H9 (cell line): ENCODE measurements around the gene SP2. TPM values are rescaled to one million over a fixed set of nuclear protein-coding genes. Genes with fewer than 3 reads are reported as not detected.

Experiments
- DNase-seq: peaks from one replicate; pipeline ENCODE4 v3.0.0-alpha.2; 2017
- H2AFZ ChIP-seq: one replicate; pipeline ENCODE4 v1.6.1; 2013; ENCODE audit warnings: mild to moderate bottlenecking, low read length, control low read depth, moderate library complexity
- H2AK5ac ChIP-seq: 2 replicates; pipeline ENCODE4 v1.6.1; 2013; ENCODE audit warnings: low read length, control low read depth, mixed read lengths; ENCODE audit not compliant: insufficient read length
- H2BK120ac ChIP-seq: one replicate; pipeline ENCODE4 v1.6.1; 2013; ENCODE audit warnings: low read depth, mild to moderate bottlenecking, low read length, control low read depth, inconsistent platforms; ENCODE audit not compliant: poor library complexity, severe bottlenecking
- H2BK12ac ChIP-seq: 2 replicates; pipeline ENCODE4 v1.6.1; 2013; ENCODE audit warnings: low read length, control low read depth, mixed read lengths, low read depth; ENCODE audit not compliant: insufficient read length
- H2BK15ac ChIP-seq: 2 replicates; pipeline ENCODE4 v1.6.1; 2013; ENCODE audit warnings: low read depth, low read length, control low read depth
- H2BK20ac ChIP-seq: one replicate; pipeline ENCODE4 v1.6.1; 2013; ENCODE audit warnings: low read depth, mild to moderate bottlenecking, low read length, control low read depth, inconsistent platforms; ENCODE audit not compliant: poor library complexity, severe bottlenecking
- H2BK5ac ChIP-seq: 2 replicates; pipeline ENCODE4 v1.6.1; 2013; ENCODE audit warnings: low read length, control low read depth, mixed read lengths; ENCODE audit not compliant: insufficient read length
- H3K14ac ChIP-seq: 2 replicates; pipeline ENCODE4 v1.6.1; 2013; ENCODE audit warnings: low read length, control low read depth; ENCODE audit not compliant: insufficient read depth
- H3K18ac ChIP-seq: 2 replicates; pipeline ENCODE4 v1.6.1; 2013; ENCODE audit warnings: low read depth, mild to moderate bottlenecking, mixed read lengths, low read length, control low read depth; ENCODE audit not compliant: insufficient read length
- H3K23ac ChIP-seq: 2 replicates; pipeline ENCODE4 v1.6.1; 2013; ENCODE audit warnings: low read length, control low read depth, mixed read lengths, low read depth; ENCODE audit not compliant: insufficient read length
- H3K23me2 ChIP-seq: 2 replicates; pipeline ENCODE4 v1.6.1; 2013; ENCODE audit warnings: low read depth, mild to moderate bottlenecking, mixed read lengths, low read length, control low read depth; ENCODE audit not compliant: insufficient read length, poor library complexity, severe bottlenecking
- H3K27ac ChIP-seq: 2 replicates; pipeline ENCODE4 v1.5.1; 2013; ENCODE audit warnings: low read length, control low read depth, mixed read lengths, low read depth; ENCODE audit not compliant: insufficient read length
- H3K27me3 ChIP-seq: 2 replicates; pipeline ENCODE4 v1.6.1; 2013; ENCODE audit warnings: low read length, control low read depth, inconsistent platforms; ENCODE audit not compliant: insufficient read depth
- H3K4ac ChIP-seq: 2 replicates; pipeline ENCODE4 v1.6.1; 2013; ENCODE audit warnings: low read depth, mild to moderate bottlenecking, control low read depth, inconsistent platforms, low read length, moderate library complexity
- H3K4me1 ChIP-seq: 2 replicates; pipeline ENCODE4 v1.6.1; 2013; ENCODE audit warnings: low read length, control low read depth, inconsistent platforms; ENCODE audit not compliant: insufficient read depth
- H3K4me2 ChIP-seq: 2 replicates; pipeline ENCODE4 v1.6.1; 2013; ENCODE audit warnings: low read length, control low read depth, mixed read lengths; ENCODE audit not compliant: insufficient read length, insufficient read depth
- H3K56ac ChIP-seq: 2 replicates; pipeline ENCODE4 v1.6.1; 2013; ENCODE audit warnings: low read depth, mild to moderate bottlenecking, mixed read lengths, low read length, control low read depth; ENCODE audit not compliant: insufficient read length
- H3K79me1 ChIP-seq: 2 replicates; pipeline ENCODE4 v1.6.1; 2013; ENCODE audit warnings: low read depth, mild to moderate bottlenecking, moderate library complexity, low read length, control low read depth, inconsistent platforms; ENCODE audit not compliant: insufficient read depth, poor library complexity, severe bottlenecking
- H3K79me2 ChIP-seq: 2 replicates; pipeline ENCODE4 v1.6.1; 2013; ENCODE audit warnings: low read length, control low read depth, inconsistent platforms; ENCODE audit not compliant: insufficient read depth
- H3K9ac ChIP-seq: 2 replicates; pipeline ENCODE4 v1.6.1; 2013; ENCODE audit warnings: low read length, control low read depth, mixed read lengths; ENCODE audit not compliant: insufficient read length; ENCODE audit errors: extremely low read depth
- H3K9me3 ChIP-seq: one replicate; pipeline ENCODE4 v1.6.1; 2013; ENCODE audit warnings: low read depth, low read length, inconsistent platforms; ENCODE audit not compliant: control insufficient read depth
- H3T11ph ChIP-seq: one replicate; pipeline ENCODE4 v1.6.1; 2013; ENCODE audit warnings: mild to moderate bottlenecking, low read length, control low read depth, inconsistent platforms
- H4K20me1 ChIP-seq: one replicate; pipeline ENCODE4 v1.6.1; 2013; ENCODE audit not compliant: control insufficient read depth, insufficient read length, insufficient read depth
- H4K5ac ChIP-seq: 2 replicates; pipeline ENCODE4 v1.6.1; 2013; ENCODE audit warnings: low read depth, mild to moderate bottlenecking, mixed read lengths, low read length, control low read depth; ENCODE audit not compliant: insufficient read length
- H4K8ac ChIP-seq: replicated peaks from 2 replicates; pipeline ENCODE4 v1.6.1; 2013; ENCODE audit warnings: low read length, control low read depth, mixed read lengths, low read depth; ENCODE audit not compliant: insufficient read length
- H4K91ac ChIP-seq: 2 replicates; pipeline ENCODE4 v1.6.1; 2013; ENCODE audit warnings: low read depth, mild to moderate bottlenecking, moderate library complexity, mixed read lengths, low read length, control low read depth; ENCODE audit not compliant: insufficient read length
- H3K27ac Mint-ChIP-seq, 3 experiments: 2 replicates in 2 of 3; 3 replicates in 1 of 3; pipeline ENCODE4 v1.8.0; 2020 to 2021; ENCODE audit warnings: mixed read lengths in 3 of 3, mild to moderate bottlenecking in 1 of 3, moderate library complexity in 1 of 3
- H3K27me3 Mint-ChIP-seq: 2 replicates; pipeline ENCODE4 v1.8.0; 2021; ENCODE audit warnings: low read depth, mild to moderate bottlenecking, moderate library complexity, mixed read lengths
- H3K36me3 Mint-ChIP-seq, 3 experiments: 2 replicates in 2 of 3; 3 replicates in 1 of 3; pipeline ENCODE4 v1.8.0; 2020 to 2021; ENCODE audit warnings: low read depth in 3 of 3, mixed read lengths in 3 of 3; ENCODE audit not compliant: insufficient read depth in 1 of 3
- H3K4me1 Mint-ChIP-seq, 2 experiments: 2 replicates each; pipeline ENCODE4 v1.8.0; 2020; ENCODE audit warnings: mixed read lengths in 2 of 2
- H3K4me3 Mint-ChIP-seq, 2 experiments: 2 replicates in 1 of 2; 3 replicates in 1 of 2; pipeline ENCODE4 v1.8.0; 2020 to 2021; ENCODE audit warnings: mild to moderate bottlenecking in 2 of 2, mixed read lengths in 2 of 2, moderate library complexity in 1 of 2
- H3K9me3 Mint-ChIP-seq, 2 experiments: 2 replicates in 1 of 2; 3 replicates in 1 of 2; pipeline ENCODE4 v1.8.0; 2020; ENCODE audit warnings: mild to moderate bottlenecking in 2 of 2, mixed read lengths in 2 of 2, moderate library complexity in 1 of 2
- CTCF ChIP-seq: fragments of 200-600 bp; sonication (generic); conservative IDR thresholded peaks from 3 replicates; pipeline ENCODE4 v1.8.0; 2021; ENCODE audit warnings: antibody characterized with exemption, mild to moderate bottlenecking
- whole genome bisulfite sequencing: extraction: QIAGEN DNeasy Blood & Tissue Kit; methylation state at CpG from one replicate; pipeline ENCODE4 v1.1.7; 2013; ENCODE audit warnings: missing lambda C conversion rate, low lambda C conversion rate, mixed read lengths; ENCODE audit not compliant: insufficient read length; ENCODE audit errors: extremely low coverage; 5-methylcytosine and 5-hydroxymethylcytosine counted together
- total RNA-seq: library from RNA; stranded (reverse); gene quantifications from 2 replicates; pipeline ENCODE4 v1.2.1, GENCODE V29; 2021

Gene SP2
- total RNA-seq, 1 experiment from 2014 or later: 19.3 TPM

DNA sequence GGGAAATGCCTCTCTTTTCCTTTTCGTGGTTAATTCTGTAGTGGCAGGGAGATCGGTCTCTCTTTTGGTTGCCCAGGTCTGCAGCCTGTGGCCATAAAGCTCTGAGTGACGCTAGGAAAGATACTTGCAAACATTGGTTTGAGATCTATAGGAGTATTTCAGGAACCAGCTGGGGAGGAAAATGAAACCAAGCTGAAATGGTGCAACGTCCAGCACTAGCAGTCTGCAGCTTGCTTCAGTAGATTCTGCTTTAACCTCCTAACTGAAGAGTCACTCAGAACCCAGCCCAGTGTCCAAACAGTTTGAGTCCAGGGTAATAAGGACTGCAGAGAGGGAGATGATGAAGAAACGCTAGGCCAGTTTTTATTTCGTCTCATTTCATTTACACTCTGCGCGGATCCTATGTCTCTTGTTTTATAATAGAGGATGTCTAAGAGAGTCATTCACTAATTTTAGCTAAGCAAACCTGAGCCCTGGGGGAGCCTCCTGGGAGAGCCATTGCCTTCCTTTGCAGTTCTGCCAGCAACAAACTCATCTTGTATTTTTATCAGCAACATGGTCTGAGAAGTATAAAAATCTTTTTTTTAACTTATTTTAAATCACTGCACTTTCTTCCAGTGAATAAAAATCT is 12.0 kb downstream of the SP2 start:
- no peaks in the 10 kb centered on the region for H3K79me1 ChIP-seq
- no peaks in the 10 kb centered on the region for H4K20me1 ChIP-seq
- H3K14ac ChIP-seq: no peak overlapping the region
- H2BK15ac ChIP-seq: no peak overlapping the region
- H3K27me3 ChIP-seq: no peaks in the 10 kb centered on the region
- H2BK120ac ChIP-seq: no peak overlapping the region
- no CpG with 5 or more reads among the region's 8 CpGs for WGBS
- Mint-ChIP-seq H3K4me3 (no peak overlapping the region), H3K4me1 (peaks cover 12 to 13% of the 10 kb centered on the region in 2 experiments), H3K36me3 (peaks cover 0 to 13% (median 10%) of the 10 kb centered on the region in 3 experiments; a peak in 5 of 7 replicates), H3K9me3 (no peaks in the 10 kb centered on the region), H3K27ac (0 out of 7 replicates have a peak overlapping the region, but pooled peaks of 1 of the 3 experiments have one; percentile 20), H3K27me3 (no peaks in the 10 kb centered on the region)
- TF ChIP-seq CTCF: no peak
- no peak overlapping the region for H3K4ac ChIP-seq
- H4K91ac ChIP-seq: no peak overlapping the region
- H3K27ac ChIP-seq: no peak overlapping the region
- no peak overlapping the region for H4K5ac ChIP-seq
- no peak overlapping the region for H4K8ac ChIP-seq
- no peak overlapping the region for H2BK5ac ChIP-seq
- no peaks in the 10 kb centered on the region for H3K23me2 ChIP-seq
- H3K23ac ChIP-seq: no peak overlapping the region
- H3K4me2 ChIP-seq: no peak overlapping the region
- no peak overlapping the region for H2AK5ac ChIP-seq
- no peaks in the 10 kb centered on the region for H3K4me1 ChIP-seq
- H2AFZ ChIP-seq: no peak overlapping the region
- H2BK20ac ChIP-seq: no peak overlapping the region
- H3K9ac ChIP-seq: no peak overlapping the region
- no peak for DNase-seq
- no peaks in the 10 kb centered on the region for H3K79me2 ChIP-seq
- no peak overlapping the region for H3T11ph ChIP-seq
- H2BK12ac ChIP-seq: no peak overlapping the region
- H3K56ac ChIP-seq: no peak overlapping the region
- no peaks in the 10 kb centered on the region for H3K9me3 ChIP-seq
- no peak overlapping the region for H3K18ac ChIP-seq
